Skin of body (tissue), 2 donors: ENCODE results near the gene MMRN1. TPM values are rescaled to one million over a fixed set of nuclear protein-coding genes. Genes with fewer than 3 reads are reported as not detected.
A peak's percentile ranks its signal among the peaks of the same experiment; 100 is the strongest.

Experiments used
- DNase-seq: peaks from one replicate; lab custom pipeline; 2025; lab: John Stamatoyannopoulos, UW
- total RNA-seq: library from RNA; depleted of rRNA; stranded (reverse); fragments of >200 nt; gene quantifications from one replicate; pipeline ENCODE4 v1.2.3, GENCODE V29; 2014

The MMRN1 gene
- total RNA-seq, 1 donor from 2014 or later = 16.5 TPM

GRCh38 chr4:89913623-89914022 is 19.0 kb downstream of the MMRN1 start:
- DNase-seq = no peak

DNA sequence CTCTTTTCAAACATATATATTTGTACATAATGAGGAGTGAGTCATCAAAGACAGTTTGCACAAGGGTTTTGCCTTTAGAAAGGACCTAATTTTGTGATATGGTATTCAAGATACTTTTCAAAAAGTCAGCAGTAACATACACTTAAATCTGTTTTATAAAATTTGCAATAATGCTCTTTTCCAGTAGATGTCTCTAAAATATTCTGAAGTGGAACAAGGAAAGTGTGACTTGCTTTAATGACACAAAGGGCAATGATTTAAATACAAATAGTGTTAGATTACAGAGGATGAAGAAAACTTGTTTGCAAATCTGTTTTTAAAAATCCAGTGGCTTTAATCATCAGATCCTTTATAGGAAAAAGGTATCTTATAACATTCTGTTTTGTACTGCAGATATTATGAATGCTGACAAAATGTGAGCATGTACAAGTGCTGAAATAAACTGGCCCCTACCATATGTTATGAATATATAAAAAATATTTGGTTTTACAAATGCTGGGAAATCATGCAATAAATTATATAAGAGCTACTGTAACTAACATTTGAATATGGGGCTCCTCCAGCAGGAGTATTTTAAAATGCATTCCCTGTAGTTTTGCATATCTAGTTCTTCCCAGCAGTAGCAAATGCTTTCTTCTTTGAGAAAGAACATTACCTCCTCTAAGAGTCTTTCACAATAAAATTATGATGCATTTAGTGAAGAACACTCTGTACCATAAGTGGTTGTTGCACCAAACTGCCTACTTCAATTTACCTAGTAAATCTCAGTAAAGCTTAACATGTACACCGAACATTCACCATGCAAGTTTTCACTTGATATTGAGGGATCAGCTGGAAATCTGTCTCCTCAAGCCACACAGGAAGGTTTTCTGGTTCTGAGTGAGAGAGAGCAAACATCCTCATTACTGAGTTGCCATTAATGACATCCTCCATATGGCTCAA is 20.2 kb downstream of the MMRN1 start:
- no peak for DNase-seq

GRCh38 chr4:89915937-89916336 is 21.3 kb downstream of the MMRN1 start:
- no peak for DNase-seq

- no peak for DNase-seq
Observed at GRCh38 chr4:89922848-89923416, 28.3 kb downstream of the MMRN1 start.

GRCh38 chr4:89928838-89929237 is 34.2 kb downstream of the MMRN1 start:
- DNase-seq = no peak

GRCh38 chr4:89929425-89930159 is 34.9 kb downstream of the MMRN1 start:
- DNase-seq = no peak

- no peak for DNase-seq
Observed at GRCh38 chr4:89939546-89939945, 44.9 kb downstream of the MMRN1 start.

DNA sequence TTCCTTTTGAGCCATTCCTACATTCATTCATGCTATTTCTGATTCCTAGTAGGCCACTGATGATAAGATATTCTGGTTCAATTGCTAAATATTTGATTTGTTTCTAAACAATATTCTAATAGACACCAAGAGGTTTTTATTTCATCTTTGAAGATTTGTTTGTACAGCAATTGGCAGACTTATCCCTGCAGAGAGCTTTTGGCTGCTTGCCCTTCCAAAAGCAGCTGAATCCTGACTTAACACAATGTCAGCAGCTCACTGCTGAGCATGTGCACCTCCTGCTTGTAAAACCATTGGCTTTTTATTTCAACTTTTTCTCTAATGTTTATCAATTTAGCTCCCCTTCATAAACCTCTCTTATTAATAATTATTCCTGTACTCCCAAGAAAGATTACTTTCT is 45.3 kb downstream of the MMRN1 start:
- DNase-seq = peak; percentile 16

- no peak for DNase-seq
Observed at GRCh38 chr4:89942811-89943210, 48.2 kb downstream of the MMRN1 start.

GRCh38 chr4:89949782-89950387 is 55.2 kb downstream of the MMRN1 start:
- DNase-seq = no peak

- DNase-seq = no peak
Observed at GRCh38 chr4:89952458-89952857, 57.8 kb downstream of the MMRN1 start.

DNA sequence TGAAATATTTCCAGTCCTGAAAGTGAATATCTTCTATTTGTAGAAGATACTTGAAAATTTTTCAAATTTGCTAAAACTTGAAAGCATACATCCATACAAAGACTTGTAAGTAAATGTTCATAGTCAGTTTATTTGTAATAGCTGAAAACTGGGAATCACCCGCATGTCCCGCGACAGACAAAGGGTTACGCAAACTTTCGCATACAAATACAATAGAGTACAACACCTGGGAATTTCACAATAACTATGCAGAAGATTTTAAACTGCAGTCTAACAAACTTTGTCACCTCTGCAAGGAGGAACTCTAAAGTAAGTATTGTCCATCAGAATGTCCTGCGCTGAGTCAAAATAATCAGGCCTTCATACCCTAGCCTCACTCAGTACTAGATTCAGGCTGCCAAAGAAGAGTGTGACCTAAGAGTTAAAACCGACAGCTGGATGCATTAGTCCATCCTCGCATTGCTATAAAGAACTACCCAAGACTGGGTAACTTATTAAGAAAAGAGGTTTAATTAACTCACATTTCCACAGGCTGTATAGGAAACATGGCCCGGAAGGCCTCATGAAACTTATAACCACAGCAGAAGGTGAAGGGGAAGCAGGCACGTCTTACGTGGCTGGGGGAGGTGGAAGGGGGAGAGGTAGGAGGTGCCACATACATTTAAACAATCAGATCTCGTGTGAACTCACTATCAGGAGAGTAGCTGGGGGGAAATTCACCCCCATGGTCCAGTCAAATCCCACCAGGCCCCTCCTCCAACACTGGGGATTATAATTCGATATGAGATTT is 60.4 kb downstream of the MMRN1 start:
- DNase-seq = no peak

DNA sequence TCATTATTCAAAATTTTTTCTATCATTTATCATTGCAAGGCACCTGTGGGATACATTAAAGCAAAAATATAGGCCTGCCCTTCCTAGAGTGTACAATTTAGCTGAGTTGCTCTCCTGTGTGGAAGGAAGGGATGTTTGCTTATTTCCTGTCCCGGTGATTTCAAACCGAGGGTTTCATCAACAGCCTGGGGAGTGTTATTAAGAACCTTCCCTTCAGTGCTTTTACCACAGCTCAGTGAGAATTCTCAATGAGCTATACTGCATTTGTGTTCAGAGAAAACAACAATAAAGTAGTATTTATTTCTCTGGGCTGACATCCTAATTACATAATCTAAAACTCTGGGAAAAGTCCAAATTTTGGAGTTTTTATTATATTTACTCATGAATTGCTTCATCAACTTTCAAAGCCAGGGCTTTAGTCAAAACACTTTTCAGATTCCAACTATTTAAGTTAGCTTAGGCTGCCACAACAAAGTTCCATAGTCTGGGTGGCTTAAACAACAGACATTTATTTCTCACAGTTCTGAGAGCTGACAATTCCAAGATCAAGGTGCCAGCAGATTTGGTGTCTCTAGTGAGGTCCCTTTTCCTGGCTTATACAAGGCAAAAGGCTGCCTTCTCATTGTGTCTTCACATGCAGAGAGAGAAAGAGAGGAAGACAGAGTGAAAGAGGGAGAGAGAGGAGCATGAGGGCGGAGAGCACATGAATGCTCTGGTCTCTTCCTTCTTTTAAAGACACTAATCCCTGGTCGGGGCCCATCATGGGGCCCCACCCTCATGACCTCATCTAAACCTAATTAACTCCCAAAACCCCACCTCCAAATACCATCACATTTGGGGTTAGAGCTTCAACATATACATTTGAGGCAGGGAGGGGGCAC is 62.6 kb downstream of the MMRN1 start:
- DNase-seq = no peak

GRCh38 chr4:89981789-89982334 is 87.2 kb downstream of the MMRN1 start:
- DNase-seq = no peak

- DNase-seq = no peak
Observed at GRCh38 chr4:89988268-89988667, 93.6 kb downstream of the MMRN1 start.

DNA sequence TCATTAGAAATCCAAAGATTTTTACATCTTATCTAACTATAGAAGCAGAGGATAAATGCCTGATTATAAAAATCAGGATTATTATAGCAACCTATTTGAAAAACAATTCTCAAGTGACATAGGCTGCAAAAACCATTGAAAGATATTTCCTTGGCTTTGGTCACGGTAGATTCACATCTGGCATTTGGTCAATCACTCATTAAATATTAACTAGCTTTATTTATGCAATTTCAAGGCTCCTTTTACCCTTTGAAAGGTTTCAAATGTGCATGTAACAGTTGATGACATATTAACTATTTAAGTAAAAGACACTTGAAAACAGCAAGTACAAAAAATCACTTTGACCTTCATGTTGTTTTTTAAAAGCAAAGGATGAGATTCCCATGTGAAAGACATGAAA is 98.1 kb downstream of the MMRN1 start:
- DNase-seq = no peak

DNA sequence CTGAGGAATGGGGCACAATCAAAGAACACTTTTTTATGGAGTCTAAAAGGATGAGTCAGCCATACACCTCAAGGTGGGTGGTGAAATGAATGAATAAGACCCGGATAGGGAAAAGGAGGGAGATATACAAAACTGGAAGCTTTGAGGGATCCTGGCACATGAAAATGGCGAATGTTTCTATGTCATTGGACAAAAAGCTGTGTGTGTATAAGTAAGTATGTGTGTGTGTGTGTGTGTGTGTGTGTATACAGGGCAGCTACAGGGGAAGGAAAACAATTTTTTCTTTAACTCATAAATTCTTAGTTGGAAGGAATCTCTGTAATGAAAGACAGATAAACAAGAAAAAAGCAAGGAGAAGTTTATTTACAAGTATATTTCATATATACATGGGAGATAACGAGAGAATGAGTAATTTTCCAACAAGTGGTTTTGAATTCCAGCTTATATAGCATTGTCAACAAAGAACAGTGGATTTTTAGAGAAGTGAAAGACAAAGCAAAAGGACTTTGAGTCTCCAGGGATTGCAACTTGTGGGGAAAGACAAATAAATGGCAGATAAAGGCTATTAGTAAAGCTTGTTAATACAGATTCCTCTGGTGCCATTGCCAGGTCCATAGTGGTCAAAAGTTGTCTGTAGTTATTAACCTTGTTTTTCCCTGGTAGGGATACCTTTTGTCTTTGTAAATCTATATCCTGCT is 99.7 kb downstream of the MMRN1 start:
- DNase-seq = no peak

- DNase-seq = no peak
Observed at GRCh38 chr4:89995006-89995405, 100.4 kb downstream of the MMRN1 start.

- no peak for DNase-seq
Observed at GRCh38 chr4:89995814-89996213, 101.2 kb downstream of the MMRN1 start.
